Heart right ventricle (tissue), 16 donors: ENCODE results near the gene ARF4. TPM values are rescaled to one million over a fixed set of nuclear protein-coding genes. Genes with fewer than 3 reads are reported as not detected.

Experiments
- ATAC-seq, 8 donors: fragments of 200-7000 bp; cut with Tn5 transposase; one replicate each; pipeline ENCODE4 v1.9.1; 2020; ENCODE audit warnings: mild to moderate bottlenecking in 8 of 8, moderate library complexity in 8 of 8, moderate number of reproducible peaks in 1 of 8
- DNase-seq, 2 donors: peaks; one replicate each; pipeline ENCODE4 v3.0.0-alpha.2; 2020
- H3K27ac ChIP-seq, 10 donors: fragments of 200-600 bp; sonication (generic) in 2 of 10; one replicate each; pipeline versions ENCODE4 v1.5.0 to v1.8.0; 2020 to 2022; ENCODE audit warnings: mild to moderate bottlenecking in 3 of 10
- H3K27me3 ChIP-seq, 7 donors: fragments of 200-600 bp; one replicate each; pipeline ENCODE4 v1.8.0; 2021 to 2022; ENCODE audit warnings: mild to moderate bottlenecking in 2 of 7
- H3K36me3 ChIP-seq, 9 donors: fragments of 200-600 bp; sonication (generic) in 1 of 9; one replicate each; pipeline versions ENCODE4 v1.5.0 to v1.8.0; 2020 to 2022; ENCODE audit warnings: mild to moderate bottlenecking in 2 of 9
- H3K4me1 ChIP-seq, 9 donors: fragments of 200-600 bp; sonication (generic) in 1 of 9; one replicate each; pipeline versions ENCODE4 v1.5.0 to v1.8.0; 2020 to 2022; ENCODE audit warnings: mild to moderate bottlenecking in 4 of 9
- H3K4me3 ChIP-seq, 10 donors: fragments of 200-600 bp; sonication (generic) in 2 of 10; one replicate each; pipeline versions ENCODE4 v1.5.0 to v1.8.0; 2020 to 2022; ENCODE audit warnings: mild to moderate bottlenecking in 7 of 10, moderate library complexity in 2 of 10
- H3K9me3 ChIP-seq, 11 donors: fragments of 200-600 bp in 10 of 11; sonication (generic) in 2 of 11; one replicate each; pipeline versions ENCODE4 v1.5.0 to v1.8.0; 2013 to 2022; ENCODE audit warnings: mild to moderate bottlenecking in 2 of 11, control low read depth in 1 of 11, moderate library complexity in 1 of 11
- WGBS, 2 donors: extraction: QIAGEN DNeasy Blood & Tissue Kit; methylation state at CpG; one replicate each; pipeline ENCODE4 v1.1.7; 2013; ENCODE audit warnings: inconsistent platforms in 1 of 2; 5-methylcytosine and 5-hydroxymethylcytosine counted together
- intact Hi-C, 10 donors: fragments of 100-400 bp; cut with DNase I; formaldehyde crosslinking; loops; one replicate each; pipeline versions ENCODE4 v1.11.1 to v1.14.2; 2022
- polyA plus RNA-seq, 2 donors: library from polyadenylated mRNA; stranded (reverse); fragments of 200-250 nt; gene quantifications; one replicate each; pipeline ENCODE4 v1.2.3, GENCODE V29; 2013
- total RNA-seq, 10 donors: library from RNA; stranded (reverse); fragmentation: NEBNext Ultra II Directional in 3 of 10; extraction: Animal tissue kit (Norgen Biotek cat#: 25700) in 3 of 10; gene quantifications; one replicate each; pipeline versions ENCODE4 v1.2.1 to v1.2.4, GENCODE V29; 2021 to 2023
- TF ChIP-seq, protein P1 (sequence below), 9 donors: fragments of 200-600 bp; sonication (generic) in 2 of 9; IDR thresholded peaks; one replicate each; pipeline versions ENCODE4 v1.5.0 to v1.8.0; 2021 to 2022; ENCODE audit warnings: antibody characterized with exemption in 9 of 9, mild to moderate bottlenecking in 5 of 9, moderate library complexity in 1 of 9
- donor health status: Arrhythmogenic right ventricular cardiomyopathy.
- donor health status: ischemic (EF 13 %, LVEDD 7.1; RV severe dilation, severe dysfunction).
- donor health status: healthy with polysubstance abuse.
- donor health status: DM: no; HTN: yes; CAD: no.
- donor health status: DM: no; HTN: no; CAD: no.
- donor health status: ischemic (EF 25% LVEDD 6.9; RV normal size, moderate dysfunction).
- donor health status: ischemic (EF 25% LVEDD 5.7; RV mildly dilated, moderate dysfunction).
- donor health status: healthy.
- donor health status: DM: yes; HTN: yes; CAD: no.
- donor health status: Ischemic cardiomyopathy.
- donor health status: ischemic (EF 35%, LVEDD 5.7; RV mildly dilated, moderate dysfunction).
- donor health status: nonischemic (EF 11% LVEDD 7.7; RV severe dilation, severe dysfunction).
- donor health status: DM: yes; HTN: yes; CAD: no.
- donor health status: PGD.
- donor health status: ischemic (EF 29% LVEDD 5.4; RV normal size, mild dysfunction).
- donor health status: nonischemic (EF 23%, LVEDD 6.1; RV moderate dilation, normal function).

Gene ARF4
- total and polyA plus RNA-seq, 12 donors: 25.7 to 130 (median 73.7) TPM

DNA sequence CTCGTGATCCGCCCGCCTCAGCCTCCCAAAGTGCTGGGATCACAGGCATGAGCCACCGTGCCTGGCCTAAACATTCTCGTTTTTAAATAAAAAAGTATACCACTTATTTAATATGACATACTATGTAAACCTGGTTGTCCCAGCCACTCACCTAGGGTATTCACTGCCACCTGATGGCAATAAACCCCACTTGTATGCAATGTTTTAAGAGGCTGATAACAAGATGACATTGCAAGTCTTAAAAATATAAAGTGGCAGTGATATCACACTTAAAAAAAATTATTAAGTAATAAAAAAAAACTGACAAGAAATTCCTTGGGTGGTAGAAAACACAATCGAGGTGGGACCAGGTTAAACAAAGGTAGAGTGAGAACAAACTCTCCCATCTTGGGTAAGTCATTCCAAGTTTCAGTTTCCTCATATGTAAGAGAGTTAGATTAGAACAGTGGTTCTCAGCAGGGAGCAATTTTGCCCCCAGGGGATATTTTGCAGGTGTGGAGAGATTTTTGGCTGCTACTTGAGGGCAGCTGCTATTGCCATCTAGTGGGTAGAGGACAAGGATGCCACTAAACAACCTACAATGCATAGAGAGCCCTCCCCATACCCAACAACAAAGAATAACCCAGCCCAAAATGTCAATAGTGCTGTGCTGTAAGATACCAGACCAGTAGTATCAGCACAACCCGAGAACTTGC, 14.5 kb downstream of the ARF4 start:
- Histone ChIP-seq H3K36me3 (peaks cover 0 to 83% (median 7%) of the 10 kb centered on the region in 9 donors), H3K4me3 (no peak overlapping the region), H3K9me3 (no peaks in the 10 kb centered on the region), H3K27me3 (no peaks in the 10 kb centered on the region), H3K27ac (no peak overlapping the region), H3K4me1 (peaks cover 0 to 50% (median 38%) of the 10 kb centered on the region in 9 donors)
- no peak for DNase-seq
- 78 to 91% methylated on average over 7 of the region's 7 CpGs for WGBS, 2 donors
- intact Hi-C loops: no loop called here
- TF ChIP-seq, protein P1, sequence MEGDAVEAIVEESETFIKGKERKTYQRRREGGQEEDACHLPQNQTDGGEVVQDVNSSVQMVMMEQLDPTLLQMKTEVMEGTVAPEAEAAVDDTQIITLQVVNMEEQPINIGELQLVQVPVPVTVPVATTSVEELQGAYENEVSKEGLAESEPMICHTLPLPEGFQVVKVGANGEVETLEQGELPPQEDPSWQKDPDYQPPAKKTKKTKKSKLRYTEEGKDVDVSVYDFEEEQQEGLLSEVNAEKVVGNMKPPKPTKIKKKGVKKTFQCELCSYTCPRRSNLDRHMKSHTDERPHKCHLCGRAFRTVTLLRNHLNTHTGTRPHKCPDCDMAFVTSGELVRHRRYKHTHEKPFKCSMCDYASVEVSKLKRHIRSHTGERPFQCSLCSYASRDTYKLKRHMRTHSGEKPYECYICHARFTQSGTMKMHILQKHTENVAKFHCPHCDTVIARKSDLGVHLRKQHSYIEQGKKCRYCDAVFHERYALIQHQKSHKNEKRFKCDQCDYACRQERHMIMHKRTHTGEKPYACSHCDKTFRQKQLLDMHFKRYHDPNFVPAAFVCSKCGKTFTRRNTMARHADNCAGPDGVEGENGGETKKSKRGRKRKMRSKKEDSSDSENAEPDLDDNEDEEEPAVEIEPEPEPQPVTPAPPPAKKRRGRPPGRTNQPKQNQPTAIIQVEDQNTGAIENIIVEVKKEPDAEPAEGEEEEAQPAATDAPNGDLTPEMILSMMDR (IDR thresholded peaks at IDR 0.05): peak in 4 of 9 donors; percentile 24 to 39 (median 25)
- peak in 1 of 8 donors; percentile 29 for ATAC-seq

DNA sequence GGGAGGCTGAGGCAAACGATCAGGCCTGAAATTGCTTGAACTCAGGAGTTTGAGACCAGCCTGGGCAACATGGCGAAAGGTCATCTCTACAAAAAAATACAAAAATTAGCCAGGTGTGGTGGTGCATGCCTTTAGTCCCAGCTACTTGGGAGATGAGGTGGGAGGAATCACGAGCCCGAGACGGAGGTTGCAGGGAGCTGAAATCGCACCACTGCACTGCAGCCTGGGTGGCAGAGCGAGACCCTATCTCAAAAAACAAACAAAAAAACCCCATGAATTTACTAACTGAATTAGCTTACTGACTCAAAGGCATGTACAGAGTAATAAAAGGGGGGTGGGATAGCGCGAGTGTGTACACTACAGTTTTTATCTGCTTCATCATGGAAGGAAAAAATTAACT, 19.3 kb downstream of the ARF4 start:
- TF ChIP-seq, protein P1 (IDR thresholded peaks at IDR 0.05): no peak
- ATAC-seq (no peak), DNase-seq (no peak)
- intact Hi-C loops: no loop called here
- Histone ChIP-seq H3K27ac (peak overlapping the region in 1 of 10 donors; percentile 42), H3K9me3 (no peaks in the 10 kb centered on the region), H3K4me1 (peaks cover 0 to 29% (median 16%) of the 10 kb centered on the region in 9 donors), H3K27me3 (no peaks in the 10 kb centered on the region), H3K4me3 (no peak overlapping the region), H3K36me3 (peaks cover 0 to 100% (median 30%) of the 10 kb centered on the region in 9 donors)
- WGBS, 2 donors: 91 to 94% methylated on average over 9 of the region's 9 CpGs

DNA sequence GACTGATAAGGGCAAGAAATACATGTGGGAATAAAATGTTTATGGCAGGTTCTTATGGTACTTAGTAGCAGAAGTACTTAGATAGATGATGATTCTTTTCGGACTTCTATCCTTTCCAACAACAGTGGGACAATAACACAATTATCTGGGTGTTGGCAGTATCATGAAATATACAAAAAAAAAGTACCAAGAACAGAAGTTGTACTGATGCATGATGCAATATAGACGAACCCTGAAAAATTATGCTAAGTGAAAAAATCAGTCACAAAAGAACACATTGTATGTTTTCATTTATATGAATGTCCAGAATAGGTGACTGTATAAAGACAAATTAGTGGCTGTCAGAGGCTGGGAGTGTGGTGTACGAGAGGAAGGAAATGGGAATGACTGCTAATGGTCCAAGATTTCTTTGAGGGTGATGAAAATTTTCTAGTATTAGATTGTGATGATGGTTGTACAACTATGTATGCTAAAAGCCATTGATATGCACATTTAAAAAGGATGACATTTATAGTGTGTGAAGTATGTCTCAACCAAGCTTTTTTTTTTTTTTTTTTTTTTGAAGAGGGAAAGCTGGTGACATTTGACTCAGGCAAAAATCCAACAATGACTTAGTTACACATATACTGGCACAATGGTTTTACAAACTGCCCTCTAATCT, 21.0 kb downstream of the ARF4 start:
- Histone ChIP-seq H3K9me3 (no peaks in the 10 kb centered on the region), H3K4me3 (no peak overlapping the region), H3K36me3 (peaks cover 0 to 100% (median 46%) of the 10 kb centered on the region in 9 donors), H3K4me1 (peaks cover 0 to 24% (median 16%) of the 10 kb centered on the region in 9 donors), H3K27me3 (no peaks in the 10 kb centered on the region), H3K27ac (peak overlapping the region in 7 of 10 donors; percentile 2 to 42 (median 5))
- 65 to 67% methylated on average over 3 of the region's 3 CpGs for WGBS, 2 donors
- TF ChIP-seq, protein P1 (IDR thresholded peaks at IDR 0.05): no peak
- intact Hi-C loops: no loop called here
- ATAC-seq (peak in 2 of 8 donors; percentile 27 to 33), DNase-seq (no peak)

DNA sequence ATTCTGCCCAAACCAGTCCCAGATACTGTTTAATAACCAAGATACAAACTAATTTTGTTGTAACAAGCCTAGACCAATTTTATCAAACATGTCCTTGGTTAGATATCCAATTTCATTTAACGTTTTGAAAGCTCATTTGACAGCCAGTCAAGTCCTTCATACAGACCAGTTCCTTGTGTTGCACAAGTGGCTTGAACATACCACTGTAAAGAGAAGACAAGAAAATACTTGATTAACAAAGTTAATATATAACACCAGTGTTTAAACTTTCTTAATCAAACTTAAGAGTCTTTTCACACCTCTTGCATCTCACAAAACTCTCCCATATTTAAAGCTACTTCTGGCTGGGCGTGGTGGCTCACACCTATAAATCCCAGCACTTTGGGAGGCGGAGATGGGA, 25.0 kb downstream of the ARF4 start:
- TF ChIP-seq, protein P1 (IDR thresholded peaks at IDR 0.05): no peak
- no peaks in the 10 kb centered on the region for H3K9me3 ChIP-seq
- H3K4me1 ChIP-seq: peaks cover 0 to 22% (median 11%) of the 10 kb centered on the region in 9 donors
- 70 to 76% methylated on average over 3 of the region's 3 CpGs for WGBS, 2 donors
- no peak for DNase-seq
- no peak for ATAC-seq
- no peak overlapping the region for H3K27ac ChIP-seq
- intact Hi-C loops: no loop called here
- peaks cover 0 to 99% (median 47%) of the 10 kb centered on the region in 9 donors for H3K36me3 ChIP-seq
- H3K27me3 ChIP-seq: no peaks in the 10 kb centered on the region
- H3K4me3 ChIP-seq: no peak overlapping the region
